Pancreas (tissue), 10 donors: Measurements from ENCODE around the gene DKK3. TPM values are rescaled to one million over a fixed set of nuclear protein-coding genes. Genes with fewer than 3 reads are reported as not detected.

Experiments
- ATAC-seq, 4 donors: fragments of 200-7000 bp; cut with Tn5 transposase; one replicate each; pipeline versions ENCODE4 v1.8.0 to v1.9.1; 2020; ENCODE audit warnings: mild to moderate bottlenecking in 4 of 4, moderate library complexity in 4 of 4
- DNase-seq, 6 donors: peaks; one replicate each; pipeline ENCODE4 v3.0.0-alpha.2; 2020
- FAIRE-seq: peaks from 2 replicates; lab custom pipeline; 2012; peaks lifted over from hg19 to GRCh38; lab: Jason Lieb, UNC
- H3K27ac ChIP-seq, 4 donors: fragments of 200-600 bp; sonication (generic); 1 replicate in 3 of 4; 2 replicates in 1 of 4; pipeline versions ENCODE4 v1.5.0 to v1.8.0; 2020
- H3K27me3 ChIP-seq, 4 donors: fragments of 200-600 bp; one replicate each; pipeline ENCODE4 v1.8.0; 2021
- H3K36me3 ChIP-seq, 3 donors: fragments of 200-600 bp; sonication (generic) in 1 of 3; one replicate each; pipeline versions ENCODE4 v1.5.0 to v1.8.0; 2020 to 2021
- H3K4me1 ChIP-seq, 3 donors: fragments of 200-600 bp; one replicate each; pipeline ENCODE4 v1.8.0; 2021
- H3K4me3 ChIP-seq, 4 donors: fragments of 200-600 bp; sonication (generic) in 2 of 4; one replicate each; pipeline versions ENCODE4 v1.5.0 to v1.8.0; 2020 to 2021
- H3K9me3 ChIP-seq, 4 donors: fragments of 200-600 bp; one replicate each; pipeline ENCODE4 v1.8.0; 2021
- WGBS, 2 donors: extraction: QIAGEN DNeasy Blood & Tissue Kit; methylation state at CpG; one replicate each; pipeline ENCODE4 v1.1.7; 2013; 5-methylcytosine and 5-hydroxymethylcytosine counted together
- intact Hi-C, 3 donors: fragments of 100-400 bp; cut with DNase I; formaldehyde crosslinking; loops; one replicate each; pipeline versions ENCODE4 v1.11.1 to v1.14.2; 2022
- polyA plus RNA-seq, 2 donors: library from polyadenylated mRNA; stranded (reverse); fragments of 200-250 nt; gene quantifications; one replicate each; pipeline ENCODE4 v1.2.3, GENCODE V29; 2013
- total RNA-seq, 6 donors: library from RNA; stranded (reverse); fragmentation: NEBNext Ultra II Directional in 4 of 6; extraction: Animal tissue kit (Norgen Biotek cat#: 25700) in 4 of 6; gene quantifications; one replicate each; pipeline versions ENCODE4 v1.2.1 to v1.2.4, GENCODE V29; 2021 to 2023
- TF ChIP-seq, protein P1 (sequence below), 4 donors: fragments of 200-600 bp; sonication (generic) in 3 of 4; IDR thresholded peaks; one replicate each; pipeline versions ENCODE4 v1.5.0 to v1.8.0; 2021; ENCODE audit warnings: antibody characterized with exemption in 4 of 4
- donor health status: healthy with polysubstance abuse.
- donor health status: DM: no; HTN: no; CAD: no; lungs with moderate emphysema.
- donor health status: DM: no; HTN: no; CAD: no.
- donor health status: control.
- donor health status: control.
- donor health status: Bipolar disorder and iron deficiency.
- donor health status: DM: yes; HTN: yes; CAD: no.
- donor health status: DM: no; HTN: no; CAD: no.
- donor health status: DM: no; HTN: no; CAD: no.
- donor health status: DM: yes; HTN: yes; CAD: no.

Gene DKK3
- total and polyA plus RNA-seq, 8 donors = 2.7 to 10.5 (median 5.8) TPM

- 45 to 62% methylated on average over 5 of the region's 5 CpGs for WGBS, 2 donors
- no peaks in the 10 kb centered on the region for H3K27me3 ChIP-seq
- intact Hi-C loops = loop anchor here (5.0 to 10.0 kb wide), 3 partner anchors 112 to 252 kb away; no protein-coding TSS in a partner anchor
- H3K36me3 ChIP-seq = no peaks in the 10 kb centered on the region
- peaks cover 11 to 26% (median 21%) of the 10 kb centered on the region in 3 donors for H3K4me1 ChIP-seq
- no peak overlapping the region for H3K27ac ChIP-seq
- no peaks in the 10 kb centered on the region for H3K9me3 ChIP-seq
- ATAC-seq = no peak
- FAIRE-seq = no peak
- TF ChIP-seq, protein P1, sequence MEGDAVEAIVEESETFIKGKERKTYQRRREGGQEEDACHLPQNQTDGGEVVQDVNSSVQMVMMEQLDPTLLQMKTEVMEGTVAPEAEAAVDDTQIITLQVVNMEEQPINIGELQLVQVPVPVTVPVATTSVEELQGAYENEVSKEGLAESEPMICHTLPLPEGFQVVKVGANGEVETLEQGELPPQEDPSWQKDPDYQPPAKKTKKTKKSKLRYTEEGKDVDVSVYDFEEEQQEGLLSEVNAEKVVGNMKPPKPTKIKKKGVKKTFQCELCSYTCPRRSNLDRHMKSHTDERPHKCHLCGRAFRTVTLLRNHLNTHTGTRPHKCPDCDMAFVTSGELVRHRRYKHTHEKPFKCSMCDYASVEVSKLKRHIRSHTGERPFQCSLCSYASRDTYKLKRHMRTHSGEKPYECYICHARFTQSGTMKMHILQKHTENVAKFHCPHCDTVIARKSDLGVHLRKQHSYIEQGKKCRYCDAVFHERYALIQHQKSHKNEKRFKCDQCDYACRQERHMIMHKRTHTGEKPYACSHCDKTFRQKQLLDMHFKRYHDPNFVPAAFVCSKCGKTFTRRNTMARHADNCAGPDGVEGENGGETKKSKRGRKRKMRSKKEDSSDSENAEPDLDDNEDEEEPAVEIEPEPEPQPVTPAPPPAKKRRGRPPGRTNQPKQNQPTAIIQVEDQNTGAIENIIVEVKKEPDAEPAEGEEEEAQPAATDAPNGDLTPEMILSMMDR (IDR thresholded peaks at IDR 0.05) = no peak
- DNase-seq = no peak
- H3K4me3 ChIP-seq = no peak overlapping the region
Measured at GRCh38 chr11:12046636-12047236, 38.3 kb upstream of the DKK3 start.

DNA sequence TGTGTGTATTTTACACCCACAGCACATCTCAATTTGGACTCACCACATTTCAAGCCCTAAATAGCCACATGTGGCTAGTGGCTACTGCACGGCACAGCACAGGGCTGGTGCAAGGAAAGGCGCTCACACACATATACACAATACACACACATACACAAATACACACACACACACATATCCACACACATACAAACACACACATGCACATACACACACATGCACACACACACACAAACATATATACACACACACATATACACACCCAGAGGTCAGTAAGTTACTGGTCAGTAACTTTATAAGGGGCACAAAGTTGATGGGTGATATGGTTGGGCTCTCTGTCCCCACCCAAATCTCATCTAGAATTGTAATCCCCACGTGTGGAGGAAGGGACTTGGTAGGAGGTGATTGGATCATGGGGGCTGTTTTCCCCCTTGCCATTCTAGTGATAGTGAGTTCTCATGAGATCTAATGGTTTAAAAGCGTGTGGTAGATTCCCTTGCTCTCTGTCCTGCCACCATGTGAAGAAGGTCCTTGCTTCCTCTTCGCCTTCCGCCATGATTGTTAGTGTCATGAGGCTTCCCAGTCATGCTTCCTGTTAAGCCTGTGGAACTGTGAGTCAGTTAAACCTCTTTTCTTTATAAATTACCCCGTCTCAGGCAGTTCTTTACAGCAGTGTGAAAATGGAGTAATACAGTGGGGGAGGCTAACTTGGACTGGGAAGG lies 37.6 kb upstream of the DKK3 start:
- no peak overlapping the region for H3K27ac ChIP-seq

DNA sequence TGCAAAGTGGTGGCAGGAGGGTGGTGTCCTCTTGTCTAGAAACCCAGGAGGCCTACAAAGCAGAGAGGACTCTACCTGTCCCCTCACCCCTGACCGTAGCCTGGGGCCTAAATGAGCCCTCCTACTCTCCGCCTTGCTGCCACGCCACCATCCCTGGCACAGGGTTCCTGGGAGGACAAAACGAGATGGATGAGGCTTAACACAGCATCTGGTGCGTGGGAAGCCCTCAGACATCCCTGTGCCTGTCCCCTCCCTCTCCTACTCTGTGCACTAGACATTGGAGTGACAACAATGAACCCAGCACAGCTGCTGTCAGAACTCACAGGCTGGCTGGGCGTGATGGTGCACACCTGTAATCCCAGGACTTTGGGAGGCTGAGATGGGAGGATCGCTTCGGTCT lies 36.4 kb upstream of the DKK3 start:
- Histone ChIP-seq H3K4me1 (peaks cover 4 to 12% (median 5%) of the 10 kb centered on the region in 3 donors), H3K36me3 (no peaks in the 10 kb centered on the region), H3K27ac (peak overlapping the region in 1 of 4 donors; percentile 39), H3K27me3 (no peaks in the 10 kb centered on the region), H3K9me3 (no peaks in the 10 kb centered on the region), H3K4me3 (no peak overlapping the region)
- DNase-seq (no peak), FAIRE-seq (no peak), ATAC-seq (no peak)
- 68 to 72% methylated on average over 8 of the region's 8 CpGs for WGBS, 2 donors
- intact Hi-C loops = loop anchor here (5.0 to 10.0 kb wide), 4 partner anchors 107 to 250 kb away; no protein-coding TSS in a partner anchor
- TF ChIP-seq, protein P1 (IDR thresholded peaks at IDR 0.05) = no peak

More for the DNA sequence above, 37.6 kb upstream of the DKK3 start:
- no peak overlapping the region for H3K4me3 ChIP-seq
- DNase-seq = no peak
- no peaks in the 10 kb centered on the region for H3K36me3 ChIP-seq
- no peak for FAIRE-seq
- H3K27me3 ChIP-seq = no peaks in the 10 kb centered on the region
- H3K4me1 ChIP-seq = peaks cover 6 to 23% (median 15%) of the 10 kb centered on the region in 3 donors
- intact Hi-C loops = loop anchor here (5.0 to 10.0 kb wide), 3 partner anchors 111 to 251 kb away; no protein-coding TSS in a partner anchor
- WGBS, 2 donors = 72 to 76% methylated on average over 7 of the region's 7 CpGs
- no peaks in the 10 kb centered on the region for H3K9me3 ChIP-seq
- ATAC-seq = no peak
- TF ChIP-seq, protein P1 (IDR thresholded peaks at IDR 0.05) = no peak

DNA sequence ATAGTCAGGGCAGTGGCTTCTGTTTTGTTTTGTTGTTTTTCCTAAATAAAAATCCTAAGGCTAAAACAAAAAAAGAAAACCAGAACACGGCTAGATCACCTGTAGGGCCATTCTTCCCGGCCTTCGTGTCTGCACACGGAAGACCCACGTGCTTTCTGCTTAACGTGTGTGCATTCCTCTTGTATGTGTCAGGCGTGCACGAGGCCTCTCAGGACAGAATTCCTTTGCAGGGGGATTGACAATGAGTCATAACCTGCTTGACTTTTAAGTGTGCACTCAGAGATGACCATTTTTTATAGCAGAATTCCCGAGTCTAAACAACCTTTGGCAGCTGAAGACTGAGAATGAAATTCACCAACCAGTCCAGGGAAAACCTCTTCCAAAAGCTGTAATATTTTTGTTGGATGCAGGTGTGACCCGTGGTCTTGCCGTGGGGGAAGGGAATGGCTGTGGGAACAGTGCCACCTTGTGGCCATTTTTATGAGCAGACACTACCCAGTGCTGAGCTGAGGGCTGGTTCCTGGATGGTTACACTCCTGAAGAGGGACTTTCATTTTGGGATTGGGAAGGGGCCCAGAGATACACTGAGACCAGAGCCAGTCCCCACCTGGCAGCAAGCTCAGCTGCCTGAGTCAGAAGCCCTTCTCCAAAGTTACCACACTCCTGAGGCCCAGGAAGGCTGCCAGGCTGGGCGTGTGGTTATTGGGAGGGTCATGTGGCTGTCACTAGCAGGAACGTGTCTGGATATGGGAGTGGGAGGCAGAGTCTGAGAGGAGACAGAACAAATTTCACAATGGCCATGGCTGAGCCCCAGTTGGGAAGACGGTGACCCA lies 35.7 kb upstream of the DKK3 start:
- no peaks in the 10 kb centered on the region for H3K36me3 ChIP-seq
- intact Hi-C loops = loop anchor here in 2 of 3 donors (5.0 to 10.0 kb wide), 3 partner anchors 107 to 249 kb away; no protein-coding TSS in a partner anchor
- no peak overlapping the region for H3K4me3 ChIP-seq
- H3K27me3 ChIP-seq = no peaks in the 10 kb centered on the region
- TF ChIP-seq, protein P1 (IDR thresholded peaks at IDR 0.05) = peak; percentile 86 to 92 (median 90)
- H3K4me1 ChIP-seq = peaks cover 4 to 12% (median 5%) of the 10 kb centered on the region in 3 donors
- ATAC-seq (peak; percentile 85 to 91 (median 90)), FAIRE-seq (no peak), DNase-seq (peak in 5 of 6 donors; percentile 60 to 83 (median 73))
- peak overlapping the region in 2 of 4 donors; percentile 37 to 39 for H3K27ac ChIP-seq
- no peaks in the 10 kb centered on the region for H3K9me3 ChIP-seq
- WGBS, 2 donors = 14 to 21% methylated on average over 14 of the region's 14 CpGs
